Gastroesophageal sphincter (tissue), 3 donors: Measurements from ENCODE around the gene GANC.

Experiments
- POLR2A ChIP-seq, 2 donors: fragments of 450-650 bp; IDR thresholded peaks; one replicate each; pipeline ENCODE4 v1.6.1; 2017; ENCODE audit warnings: antibody characterized with exemption in 2 of 2, mild to moderate bottlenecking in 2 of 2, moderate library complexity in 1 of 2
- POLR2AphosphoS5 ChIP-seq: sonication (generic); formaldehyde crosslinking; IDR thresholded peaks from one replicate; pipeline ENCODE4 v1.6.1; 2017; ENCODE audit warnings: antibody characterized with exemption
- TF ChIP-seq, protein P1 (sequence below), 4 experiments: fragments of 200-600 bp in 2 of 4; fragments of 450-650 bp in 2 of 4; sonication (generic) in 1 of 4; IDR thresholded peaks; one replicate each; pipeline ENCODE4 v1.5.1; 2017 to 2019; ENCODE audit warnings: antibody characterized with exemption in 4 of 4, mild to moderate bottlenecking in 2 of 4, moderate library complexity in 2 of 4

DNA sequence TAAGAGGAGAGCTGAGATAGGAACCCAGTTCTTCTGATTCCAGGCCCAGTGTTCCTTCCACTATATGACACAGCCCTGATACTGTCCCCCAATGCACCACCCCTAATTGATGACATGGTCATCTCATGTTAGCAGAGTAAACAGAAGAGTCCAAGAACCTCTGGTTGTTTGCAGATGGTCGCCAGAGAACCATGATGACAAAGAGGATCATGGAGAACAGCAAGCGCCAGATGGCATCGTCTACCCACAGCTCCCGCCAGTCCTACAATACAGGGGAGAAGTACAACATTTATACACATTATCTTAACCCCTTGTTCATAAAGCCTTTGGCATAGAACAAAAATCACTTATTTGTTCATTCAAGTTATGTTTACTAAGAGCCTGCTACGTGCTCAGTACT, 46.4 kb upstream of the GANC start:
- TF ChIP-seq POLR2A (IDR thresholded peaks at IDR 0.05) (no peak), POLR2AphosphoS5 (no peak)
- TF ChIP-seq, protein P1, sequence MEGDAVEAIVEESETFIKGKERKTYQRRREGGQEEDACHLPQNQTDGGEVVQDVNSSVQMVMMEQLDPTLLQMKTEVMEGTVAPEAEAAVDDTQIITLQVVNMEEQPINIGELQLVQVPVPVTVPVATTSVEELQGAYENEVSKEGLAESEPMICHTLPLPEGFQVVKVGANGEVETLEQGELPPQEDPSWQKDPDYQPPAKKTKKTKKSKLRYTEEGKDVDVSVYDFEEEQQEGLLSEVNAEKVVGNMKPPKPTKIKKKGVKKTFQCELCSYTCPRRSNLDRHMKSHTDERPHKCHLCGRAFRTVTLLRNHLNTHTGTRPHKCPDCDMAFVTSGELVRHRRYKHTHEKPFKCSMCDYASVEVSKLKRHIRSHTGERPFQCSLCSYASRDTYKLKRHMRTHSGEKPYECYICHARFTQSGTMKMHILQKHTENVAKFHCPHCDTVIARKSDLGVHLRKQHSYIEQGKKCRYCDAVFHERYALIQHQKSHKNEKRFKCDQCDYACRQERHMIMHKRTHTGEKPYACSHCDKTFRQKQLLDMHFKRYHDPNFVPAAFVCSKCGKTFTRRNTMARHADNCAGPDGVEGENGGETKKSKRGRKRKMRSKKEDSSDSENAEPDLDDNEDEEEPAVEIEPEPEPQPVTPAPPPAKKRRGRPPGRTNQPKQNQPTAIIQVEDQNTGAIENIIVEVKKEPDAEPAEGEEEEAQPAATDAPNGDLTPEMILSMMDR (IDR thresholded peaks at IDR 0.05): no peak
